SIG-M5 treated with dmso at 0.1 percent for 504 hours (cell line): ENCODE data around the gene CABCOCO1.

Experiments
- DNase-seq: peaks from one replicate; lab custom pipeline; 2025; ENCODE audit not compliant: unreplicated experiment; lab: John Stamatoyannopoulos, UW

CABCOCO1 gene

GRCh38 chr10:61662794-61663259, at the start of gene CABCOCO1:
Gene CABCOCO1, plus strand, starts transcription at chr10:61662929. Its CDS starts 44 bp downstream, at chr10:61662973.
- no peak for DNase-seq

GRCh38 chr10:61613665-61614064, 49.1 kb upstream of the CABCOCO1 start:
- no peak for DNase-seq

- no peak for DNase-seq
Observed at GRCh38 chr10:61616611-61617010, 46.1 kb upstream of the CABCOCO1 start.

- DNase-seq: no peak
Observed at GRCh38 chr10:61617180-61617579, 45.5 kb upstream of the CABCOCO1 start.

- DNase-seq: no peak
Observed at GRCh38 chr10:61617586-61617985, 45.1 kb upstream of the CABCOCO1 start.

GRCh38 chr10:61618388-61618961, 44.3 kb upstream of the CABCOCO1 start:
- DNase-seq: no peak

- no peak for DNase-seq
Observed at GRCh38 chr10:61620506-61620905, 42.2 kb upstream of the CABCOCO1 start.

GRCh38 chr10:61621605-61622051, 41.1 kb upstream of the CABCOCO1 start:
- no peak for DNase-seq

GRCh38 chr10:61623161-61623560, 39.6 kb upstream of the CABCOCO1 start:
- no peak for DNase-seq

GRCh38 chr10:61626209-61626608, 36.5 kb upstream of the CABCOCO1 start:
- DNase-seq: no peak

GRCh38 chr10:61627266-61627665, 35.5 kb upstream of the CABCOCO1 start:
- no peak for DNase-seq

- no peak for DNase-seq
Observed at GRCh38 chr10:61628151-61628874, 34.4 kb upstream of the CABCOCO1 start.

- no peak for DNase-seq
Observed at GRCh38 chr10:61628875-61629513, 33.7 kb upstream of the CABCOCO1 start.

- DNase-seq: no peak
Observed at GRCh38 chr10:61629576-61629975, 33.2 kb upstream of the CABCOCO1 start.

GRCh38 chr10:61632057-61632670, 30.6 kb upstream of the CABCOCO1 start:
- DNase-seq: no peak

GRCh38 chr10:61633665-61634064, 29.1 kb upstream of the CABCOCO1 start:
- no peak for DNase-seq

GRCh38 chr10:61634746-61635145, 28.0 kb upstream of the CABCOCO1 start:
- DNase-seq: no peak

- no peak for DNase-seq
Observed at GRCh38 chr10:61635471-61635870, 27.3 kb upstream of the CABCOCO1 start.

GRCh38 chr10:61635932-61636331, 26.8 kb upstream of the CABCOCO1 start:
- no peak for DNase-seq

GRCh38 chr10:61639952-61640351, 22.8 kb upstream of the CABCOCO1 start:
- DNase-seq: no peak

GRCh38 chr10:61640856-61641255, 21.9 kb upstream of the CABCOCO1 start:
- DNase-seq: no peak

GRCh38 chr10:61642150-61642571, 20.6 kb upstream of the CABCOCO1 start:
- DNase-seq: no peak
